Activated naive CD4-positive, alpha-beta T cell treated with Interleukin-2 at 50 U/mL for 16 hours (primary cell): ENCODE data around the gene SOCS3.
A peak's percentile ranks its signal among the peaks of the same experiment; 100 is the strongest.

Experiments used
- DNase-seq: peaks from one replicate; pipeline ENCODE4 v3.0.0-alpha.2; 2020

SOCS3 gene

DNA sequence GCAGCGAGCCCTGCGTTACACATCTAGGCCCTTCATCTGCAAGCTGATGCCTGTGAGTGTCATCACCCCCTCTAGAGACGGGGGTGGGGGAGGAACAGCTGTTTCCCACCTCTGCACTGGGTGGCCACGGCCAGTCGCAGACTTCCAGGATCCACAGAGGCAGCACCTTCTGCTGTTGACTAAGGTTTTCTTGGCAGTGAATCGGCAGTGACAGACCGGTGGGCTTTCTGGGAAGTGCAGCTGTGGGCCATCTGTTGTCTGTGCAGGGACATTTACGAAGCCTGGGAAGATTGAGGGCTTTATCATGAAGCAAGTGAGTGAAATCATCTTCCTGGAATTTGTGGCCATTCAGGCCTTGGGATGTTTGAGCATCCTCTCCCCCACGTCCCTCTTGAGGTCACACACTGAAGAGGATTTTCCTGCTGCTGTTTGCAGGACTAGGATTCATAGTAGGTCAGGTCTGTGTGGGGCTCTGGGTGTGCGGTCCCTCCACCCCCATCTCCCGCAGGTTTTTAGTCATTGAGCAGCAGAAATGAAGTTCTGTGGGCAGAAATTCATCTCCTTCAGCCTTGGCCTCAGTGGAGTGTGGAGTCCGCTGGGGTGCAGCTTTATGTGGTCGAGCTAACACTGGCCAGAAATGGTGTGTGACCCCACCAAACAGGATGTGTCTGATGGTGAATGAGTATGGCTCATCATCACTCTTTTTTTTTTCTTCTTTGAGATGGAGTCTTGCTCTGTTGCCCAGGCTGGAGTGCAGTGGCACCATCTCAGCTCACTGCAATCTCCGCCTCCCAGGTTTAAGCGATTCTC is 30.6 kb upstream of the SOCS3 start:
- no peak for DNase-seq

- DNase-seq, result no peak
Observed at GRCh38 chr17:78387977-78388941, 28.4 kb upstream of the SOCS3 start.

GRCh38 chr17:78384479-78385175 is 24.8 kb upstream of the SOCS3 start:
- peak; percentile 24 for DNase-seq

- peak; percentile 71 for DNase-seq
Observed at GRCh38 chr17:78383725-78384471, 24.0 kb upstream of the SOCS3 start.

GRCh38 chr17:78381601-78382232 is 21.8 kb upstream of the SOCS3 start:
- peak; percentile 70 for DNase-seq

- no peak for DNase-seq
Observed at GRCh38 chr17:78380370-78380769, 20.5 kb upstream of the SOCS3 start.

DNA sequence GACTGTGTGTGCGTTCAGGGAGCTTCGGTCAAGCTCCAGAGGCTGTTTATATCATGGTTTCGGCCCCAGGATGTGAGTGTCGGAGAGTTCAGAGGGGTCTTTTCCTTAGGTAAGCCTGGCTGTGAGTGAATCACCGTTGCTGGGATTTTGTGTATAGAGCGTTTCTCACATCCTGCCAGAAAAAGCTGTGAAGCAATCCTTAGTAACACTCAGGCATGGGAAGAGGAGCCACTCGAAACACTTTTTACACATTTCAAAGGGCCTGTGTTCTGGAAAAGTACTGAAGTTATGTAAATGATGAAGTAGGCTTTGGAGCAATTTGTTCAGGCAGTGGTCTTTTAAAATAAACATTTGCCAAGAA is 19.2 kb upstream of the SOCS3 start:
- no peak for DNase-seq

GRCh38 chr17:78378225-78379130 is 18.6 kb upstream of the SOCS3 start, which contains the start of gene PGS1:
Gene PGS1, plus strand, starts transcription at chr17:78378649. Its CDS starts 17 bp downstream, at chr17:78378666.
- DNase-seq, result peak; percentile 84

DNA sequence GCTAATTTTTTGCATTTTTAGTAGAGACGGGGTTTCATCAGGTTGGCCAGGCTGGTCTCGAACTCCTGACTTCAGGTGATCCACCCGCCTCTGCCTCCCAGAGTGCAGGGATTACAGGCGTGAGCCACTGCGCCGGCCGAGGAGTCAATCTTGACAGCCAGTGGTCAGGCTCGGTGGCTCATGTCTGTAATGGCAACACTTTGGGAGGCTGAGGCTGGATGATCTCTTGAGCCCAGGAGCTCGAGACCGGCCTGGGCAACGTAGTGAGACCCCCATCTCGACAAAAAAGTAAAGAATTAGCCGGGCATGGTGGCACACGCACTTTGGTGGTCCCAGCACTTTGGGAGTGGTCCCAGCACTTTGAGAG is 18.0 kb upstream of the SOCS3 start:
- DNase-seq, result no peak

GRCh38 chr17:78376161-78376560 is 16.3 kb upstream of the SOCS3 start:
- no peak for DNase-seq

DNA sequence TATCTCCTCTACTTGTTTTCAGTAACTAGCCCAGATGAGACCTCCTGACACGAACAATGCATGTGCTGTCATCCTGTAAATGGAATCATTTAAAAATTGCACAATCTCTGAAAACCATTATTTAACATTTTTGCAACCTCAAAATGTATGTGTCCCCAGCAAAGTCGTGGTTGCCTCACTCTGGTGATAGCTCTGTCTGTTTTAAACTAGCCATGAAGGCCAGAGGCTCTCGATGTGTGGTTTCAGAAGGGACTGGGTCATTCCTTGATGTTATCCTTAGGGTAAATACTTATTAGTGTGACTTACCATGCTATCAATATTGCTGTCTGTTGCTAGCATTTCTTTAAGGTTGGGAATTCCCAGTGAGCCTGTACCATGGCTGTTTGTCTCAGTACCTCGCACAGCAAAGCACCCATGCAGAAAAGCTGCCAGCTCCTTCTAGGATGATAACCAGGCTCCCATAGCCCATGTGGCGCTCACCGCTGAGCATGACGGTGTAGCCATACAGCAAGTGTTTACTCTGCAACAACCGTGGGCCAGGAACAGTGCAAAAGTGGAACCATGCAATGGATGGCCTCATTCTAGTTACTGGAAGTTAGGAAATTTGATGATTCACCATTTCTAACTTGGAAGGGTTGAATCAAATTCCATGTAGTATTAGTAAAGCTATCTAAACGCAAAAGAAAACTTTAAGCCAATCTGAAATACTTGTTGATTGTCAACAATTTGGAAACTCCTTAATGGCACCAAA is 15.7 kb upstream of the SOCS3 start:
- DNase-seq, result no peak

GRCh38 chr17:78374631-78375274 is 14.9 kb upstream of the SOCS3 start:
- no peak for DNase-seq

GRCh38 chr17:78374189-78374588 is 14.3 kb upstream of the SOCS3 start:
- DNase-seq, result no peak

- no peak for DNase-seq
Observed at GRCh38 chr17:78372841-78373240, 13.0 kb upstream of the SOCS3 start.

DNA sequence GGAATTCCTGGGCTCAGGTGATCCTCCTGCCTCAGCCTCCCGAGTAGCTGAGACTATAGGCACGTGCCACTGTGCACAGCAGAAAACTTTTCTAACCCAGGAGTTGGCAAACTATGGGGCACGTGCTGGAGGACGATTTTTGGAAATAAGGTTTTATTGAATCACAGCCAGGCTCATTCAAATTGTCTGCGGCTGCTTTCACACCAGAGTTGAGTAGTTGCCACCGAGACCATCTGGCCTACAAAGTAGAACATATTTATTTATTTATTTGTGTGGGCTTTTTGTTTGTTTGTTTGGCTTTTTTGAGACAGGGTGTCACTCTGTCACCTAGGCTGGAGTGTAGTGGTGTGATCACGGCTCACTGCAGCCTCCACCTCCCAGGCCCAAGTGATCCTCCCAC is 11.2 kb upstream of the SOCS3 start:
- no peak for DNase-seq

GRCh38 chr17:78369791-78370381 is 10.0 kb upstream of the SOCS3 start:
- DNase-seq, result no peak

DNA sequence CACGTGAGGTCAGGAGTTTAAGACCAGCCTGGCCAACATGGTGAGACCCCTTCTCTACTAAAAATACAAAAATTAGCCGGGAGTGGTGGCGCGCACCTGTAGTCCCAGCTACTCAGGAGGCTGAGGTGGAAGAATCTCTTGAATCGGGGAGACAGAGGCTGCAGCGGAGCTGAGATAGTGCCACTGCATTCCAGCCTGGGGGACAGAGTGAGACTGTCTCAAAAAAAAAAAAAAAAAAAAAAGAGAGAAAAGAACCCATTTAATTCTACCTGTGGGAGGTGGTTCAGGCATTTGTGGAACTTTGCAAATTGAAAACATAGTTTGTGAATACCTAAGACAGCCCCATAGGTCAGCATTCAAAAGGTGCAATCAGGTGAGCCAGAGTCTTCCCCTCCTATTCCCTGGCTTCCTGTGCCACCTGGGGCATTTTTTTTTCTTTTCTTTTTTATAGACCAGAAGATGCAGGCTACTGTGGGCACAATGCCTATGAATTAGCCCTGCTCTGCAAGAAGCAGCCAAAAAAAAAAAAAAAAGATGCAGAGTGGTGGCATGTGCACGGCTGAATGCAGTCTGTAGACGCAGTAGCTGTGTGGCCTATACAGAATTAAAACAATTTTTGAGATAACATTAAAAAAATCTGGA is 9.1 kb upstream of the SOCS3 start:
- no peak for DNase-seq

- DNase-seq, result no peak
Observed at GRCh38 chr17:78368348-78368747, 8.5 kb upstream of the SOCS3 start.

DNA sequence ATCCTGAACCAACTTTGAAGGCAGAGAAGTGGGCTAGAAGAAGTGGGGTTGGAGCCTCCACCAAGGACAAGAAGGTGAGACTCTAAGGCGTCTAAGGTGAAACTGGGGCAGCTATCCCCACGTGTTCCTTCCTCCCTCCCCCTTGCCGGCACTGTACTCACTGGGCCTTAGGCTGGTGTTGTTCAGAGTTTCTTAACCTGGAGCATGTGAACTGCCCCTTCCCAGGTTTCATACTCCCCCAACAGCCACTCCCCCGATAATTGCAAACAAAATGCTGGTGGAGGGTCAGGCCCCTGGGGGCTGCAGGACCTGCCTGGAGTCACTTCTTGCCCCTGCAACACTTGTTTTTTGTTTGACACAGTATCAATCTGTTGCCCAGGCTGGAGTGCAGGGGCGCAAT is 7.3 kb upstream of the SOCS3 start:
- no peak for DNase-seq
